Left lung (tissue), 10 donors: ENCODE results near the gene RHOB. TPM values are rescaled to one million over a fixed set of nuclear protein-coding genes. Genes with fewer than 3 reads are reported as not detected.

ENCODE experiments used
- ATAC-seq: fragments of 200-7000 bp; cut with Tn5 transposase; one replicate; pipeline ENCODE4 v1.9.1; 2020; ENCODE audit warnings: moderate library complexity
- DNase-seq, 4 donors: peaks; one replicate each; pipeline ENCODE4 v3.0.0-alpha.2; 2013 to 2020
- H3K27ac ChIP-seq, 2 donors: fragments of 200-600 bp; sonication (generic) in 1 of 2; one replicate each; pipeline versions ENCODE4 v1.5.0 to v1.8.0; 2020 to 2021
- H3K27me3 ChIP-seq, 2 donors: fragments of 200-600 bp; sonication (generic) in 1 of 2; one replicate each; pipeline versions ENCODE4 v1.5.0 to v1.8.0; 2020 to 2021
- H3K36me3 ChIP-seq, 2 donors: fragments of 200-600 bp; sonication (generic) in 1 of 2; one replicate each; pipeline versions ENCODE4 v1.5.0 to v1.8.0; 2020 to 2021
- H3K4me1 ChIP-seq, 2 donors: fragments of 200-600 bp; one replicate each; pipeline ENCODE4 v1.8.0; 2021
- H3K4me3 ChIP-seq, 2 donors: fragments of 200-600 bp; sonication (generic) in 1 of 2; one replicate each; pipeline versions ENCODE4 v1.5.0 to v1.8.0; 2020 to 2021; ENCODE audit warnings: mild to moderate bottlenecking in 1 of 2
- H3K9me3 ChIP-seq, 2 donors: fragments of 200-600 bp; sonication (generic) in 1 of 2; one replicate each; pipeline versions ENCODE4 v1.5.0 to v1.8.0; 2020 to 2021
- CTCF ChIP-seq, 2 donors: fragments of 200-600 bp; sonication (generic) in 1 of 2; IDR thresholded peaks; one replicate each; pipeline versions ENCODE4 v1.5.0 to v1.8.0; 2021; ENCODE audit warnings: antibody characterized with exemption in 2 of 2
- intact Hi-C, 2 donors: fragments of 100-400 bp; cut with DNase I; formaldehyde crosslinking; loops; one replicate each; pipeline versions ENCODE4 v1.11.2 to v1.14.2; 2022
- polyA plus RNA-seq, 6 donors: library from polyadenylated mRNA; unstranded; fragments of 120-200 nt; gene quantifications; one replicate each; pipeline ENCODE4 v1.2.1, GENCODE V29; 2013; ENCODE audit not compliant: insufficient read length in 6 of 6
- total RNA-seq, 2 donors: library from RNA; stranded (reverse); fragmentation: NEBNext Ultra II Directional; extraction: Animal tissue kit (Norgen Biotek cat#: 25700); gene quantifications; one replicate each; pipeline ENCODE4 v1.2.1, GENCODE V29; 2021
- donor health status: DM: no; HTN: yes; CAD: no.
- donor health status: DM: no; HTN: no; CAD: no.

Gene RHOB
- total and polyA plus RNA-seq, 8 donors = 54.0 to 172 (median 101) TPM

GRCh38 chr2:20482725-20483124, 35.9 kb downstream of the RHOB start:
- no peak overlapping the region for H3K4me3 ChIP-seq
- no peaks in the 10 kb centered on the region for H3K36me3 ChIP-seq
- no peak overlapping the region for H3K27ac ChIP-seq
- DNase-seq (no peak), ATAC-seq (no peak)
- H3K4me1 ChIP-seq = peaks cover 0 to 5% of the 10 kb centered on the region in 2 donors
- no peak for TF ChIP-seq CTCF (IDR thresholded peaks at IDR 0.05)
- no peaks in the 10 kb centered on the region for H3K27me3 ChIP-seq
- no peaks in the 10 kb centered on the region for H3K9me3 ChIP-seq
- intact Hi-C loops = no loop called here

GRCh38 chr2:20483194-20483895, 36.5 kb downstream of the RHOB start:
- Histone ChIP-seq H3K4me1 (peaks cover 0 to 5% of the 10 kb centered on the region in 2 donors), H3K9me3 (no peaks in the 10 kb centered on the region), H3K27ac (no peak overlapping the region), H3K4me3 (no peak overlapping the region), H3K27me3 (no peaks in the 10 kb centered on the region), H3K36me3 (no peaks in the 10 kb centered on the region)
- intact Hi-C loops = no loop called here
- no peak for TF ChIP-seq CTCF (IDR thresholded peaks at IDR 0.05)
- ATAC-seq (peak; percentile 68), DNase-seq (no peak)

GRCh38 chr2:20484034-20484617, 37.3 kb downstream of the RHOB start:
- H3K36me3 ChIP-seq = no peaks in the 10 kb centered on the region
- DNase-seq (no peak), ATAC-seq (no peak)
- no peak for TF ChIP-seq CTCF (IDR thresholded peaks at IDR 0.05)
- intact Hi-C loops = no loop called here
- peaks cover 0 to 5% of the 10 kb centered on the region in 2 donors for H3K4me1 ChIP-seq
- no peak overlapping the region for H3K4me3 ChIP-seq
- no peak overlapping the region for H3K27ac ChIP-seq
- no peaks in the 10 kb centered on the region for H3K27me3 ChIP-seq
- no peaks in the 10 kb centered on the region for H3K9me3 ChIP-seq

- intact Hi-C loops = loop anchor here in 1 of 2 donors (5.0 kb wide), 1 partner anchor 33 kb away; no protein-coding TSS in a partner anchor
- Histone ChIP-seq H3K27me3 (no peaks in the 10 kb centered on the region), H3K4me1 (peaks cover 0 to 5% of the 10 kb centered on the region in 2 donors), H3K9me3 (no peaks in the 10 kb centered on the region), H3K4me3 (no peak overlapping the region), H3K36me3 (no peaks in the 10 kb centered on the region), H3K27ac (no peak overlapping the region)
- no peak for DNase-seq
- TF ChIP-seq CTCF (IDR thresholded peaks at IDR 0.05) = no peak
- no peak for ATAC-seq
Observed at GRCh38 chr2:20484810-20485611, 38.1 kb downstream of the RHOB start.
